Forelimb muscle (tissue), 1 donor: ENCODE results near the gene NES. TPM values are rescaled to one million over a fixed set of nuclear protein-coding genes. Genes with fewer than 3 reads are reported as not detected.

ENCODE experiments used
- DNase-seq: peaks from one replicate; pipeline ENCODE4 v3.0.0-alpha.2; 2013; ENCODE audit warnings: low read depth
- polyA plus RNA-seq: library from polyadenylated mRNA; unstranded; fragments of 120-200 nt; gene quantifications from one replicate; pipeline ENCODE4 v1.2.1, GENCODE V29; 2013; ENCODE audit not compliant: insufficient read length

NES gene, protein sequence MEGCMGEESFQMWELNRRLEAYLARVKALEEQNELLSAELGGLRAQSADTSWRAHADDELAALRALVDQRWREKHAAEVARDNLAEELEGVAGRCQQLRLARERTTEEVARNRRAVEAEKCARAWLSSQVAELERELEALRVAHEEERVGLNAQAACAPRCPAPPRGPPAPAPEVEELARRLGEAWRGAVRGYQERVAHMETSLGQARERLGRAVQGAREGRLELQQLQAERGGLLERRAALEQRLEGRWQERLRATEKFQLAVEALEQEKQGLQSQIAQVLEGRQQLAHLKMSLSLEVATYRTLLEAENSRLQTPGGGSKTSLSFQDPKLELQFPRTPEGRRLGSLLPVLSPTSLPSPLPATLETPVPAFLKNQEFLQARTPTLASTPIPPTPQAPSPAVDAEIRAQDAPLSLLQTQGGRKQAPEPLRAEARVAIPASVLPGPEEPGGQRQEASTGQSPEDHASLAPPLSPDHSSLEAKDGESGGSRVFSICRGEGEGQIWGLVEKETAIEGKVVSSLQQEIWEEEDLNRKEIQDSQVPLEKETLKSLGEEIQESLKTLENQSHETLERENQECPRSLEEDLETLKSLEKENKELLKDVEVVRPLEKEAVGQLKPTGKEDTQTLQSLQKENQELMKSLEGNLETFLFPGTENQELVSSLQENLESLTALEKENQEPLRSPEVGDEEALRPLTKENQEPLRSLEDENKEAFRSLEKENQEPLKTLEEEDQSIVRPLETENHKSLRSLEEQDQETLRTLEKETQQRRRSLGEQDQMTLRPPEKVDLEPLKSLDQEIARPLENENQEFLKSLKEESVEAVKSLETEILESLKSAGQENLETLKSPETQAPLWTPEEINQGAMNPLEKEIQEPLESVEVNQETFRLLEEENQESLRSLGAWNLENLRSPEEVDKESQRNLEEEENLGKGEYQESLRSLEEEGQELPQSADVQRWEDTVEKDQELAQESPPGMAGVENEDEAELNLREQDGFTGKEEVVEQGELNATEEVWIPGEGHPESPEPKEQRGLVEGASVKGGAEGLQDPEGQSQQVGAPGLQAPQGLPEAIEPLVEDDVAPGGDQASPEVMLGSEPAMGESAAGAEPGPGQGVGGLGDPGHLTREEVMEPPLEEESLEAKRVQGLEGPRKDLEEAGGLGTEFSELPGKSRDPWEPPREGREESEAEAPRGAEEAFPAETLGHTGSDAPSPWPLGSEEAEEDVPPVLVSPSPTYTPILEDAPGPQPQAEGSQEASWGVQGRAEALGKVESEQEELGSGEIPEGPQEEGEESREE (N-terminal part only)
- polyA plus RNA-seq = 945 TPM

DNA sequence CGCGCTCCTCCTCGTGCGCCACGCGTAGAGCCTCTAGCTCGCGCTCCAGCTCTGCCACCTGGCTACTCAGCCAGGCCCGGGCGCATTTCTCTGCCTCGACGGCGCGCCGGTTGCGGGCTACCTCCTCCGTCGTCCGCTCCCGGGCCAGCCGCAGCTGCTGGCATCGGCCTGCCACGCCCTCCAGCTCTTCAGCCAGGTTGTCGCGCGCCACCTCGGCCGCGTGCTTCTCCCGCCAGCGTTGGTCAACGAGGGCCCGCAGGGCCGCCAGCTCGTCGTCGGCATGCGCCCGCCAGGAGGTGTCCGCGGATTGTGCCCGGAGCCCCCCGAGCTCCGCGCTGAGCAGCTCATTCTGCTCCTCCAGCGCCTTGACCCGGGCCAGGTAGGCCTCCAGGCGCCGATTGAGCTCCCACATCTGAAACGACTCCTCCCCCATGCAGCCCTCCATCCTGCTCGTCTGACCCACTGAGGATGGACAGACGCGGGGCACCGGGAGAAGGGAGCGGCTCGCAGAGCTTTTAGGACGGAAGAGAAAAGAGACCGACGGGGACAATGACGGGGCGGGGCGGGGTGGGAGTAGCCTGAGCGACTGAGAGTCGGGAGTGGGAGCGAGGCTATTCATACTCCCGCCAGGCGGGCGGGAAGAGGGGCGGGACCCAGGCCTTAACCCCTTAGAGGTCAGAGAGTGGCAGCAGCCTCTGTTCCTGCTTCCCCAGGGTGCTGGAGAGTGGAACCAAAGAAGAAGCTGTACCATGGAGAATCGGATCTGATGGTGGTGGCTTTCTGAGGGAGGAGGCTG is at the start of gene NES:
NES (minus strand) TSS at position 588 of the 796 bp plus-strand sequence; CDS start at position 445, 143 bp downstream.
- DNase-seq = no peak

DNA sequence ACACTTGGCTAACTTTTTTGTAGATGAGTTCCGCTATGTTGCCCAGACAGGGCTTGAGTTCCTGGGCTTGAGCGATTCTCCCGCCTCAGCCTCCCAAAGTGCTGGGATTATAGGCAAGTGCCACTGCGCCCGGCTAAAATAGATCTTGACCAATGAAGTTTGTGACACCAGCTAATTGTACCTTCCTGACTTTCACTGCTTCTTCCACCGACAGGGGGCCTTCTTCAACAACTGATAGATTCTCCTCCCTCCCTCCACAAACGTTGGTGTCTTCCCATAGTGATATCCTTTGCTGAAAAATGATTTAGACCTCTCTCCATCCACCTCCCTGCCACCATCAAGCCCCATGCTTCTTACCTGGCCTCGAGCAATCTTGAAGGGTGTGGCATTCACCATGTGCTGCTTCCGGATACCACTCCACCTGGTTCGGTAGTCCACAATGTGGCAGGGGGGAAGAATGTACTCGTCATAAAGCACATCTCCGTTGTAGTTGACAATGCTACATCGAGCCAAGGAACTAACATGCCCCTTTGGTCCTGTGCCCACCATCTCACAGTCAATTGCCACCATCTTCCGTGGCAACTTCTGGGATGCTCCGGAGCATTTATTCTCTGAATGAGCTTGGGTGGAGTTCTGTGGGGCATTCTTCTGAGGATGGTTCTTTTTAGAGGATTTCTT is 49.5 kb upstream of the NES start:
- no peak for DNase-seq

DNA sequence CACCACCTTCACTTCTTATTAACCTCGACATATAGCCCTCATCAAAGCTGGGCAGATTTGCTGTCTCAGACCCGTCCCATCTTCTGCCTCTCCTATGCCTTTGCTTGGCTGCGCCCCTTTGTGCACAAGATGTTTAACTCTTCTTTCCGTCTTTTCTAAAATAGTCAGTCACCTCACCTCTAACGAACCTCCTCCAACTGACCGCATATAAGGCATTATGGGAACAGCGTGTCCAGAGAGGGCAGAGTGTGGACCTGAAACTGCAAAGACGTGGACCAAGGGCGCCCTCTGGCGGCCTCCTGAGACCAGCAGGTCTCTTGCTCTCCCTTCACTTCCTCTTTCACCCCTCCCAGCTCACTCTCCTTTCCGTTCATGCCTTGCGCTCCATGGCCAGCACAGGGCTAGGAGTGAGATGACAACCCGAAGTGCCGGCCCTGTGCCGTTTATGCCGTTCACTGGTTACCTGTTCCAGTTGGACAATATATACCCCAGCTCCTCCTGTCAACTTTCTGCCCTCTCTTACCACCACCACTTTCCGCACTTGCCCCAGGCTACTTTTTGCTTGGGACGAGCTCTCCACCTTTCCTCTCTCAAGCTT is 48.6 kb upstream of the NES start:
- peak; percentile 86 for DNase-seq

DNA sequence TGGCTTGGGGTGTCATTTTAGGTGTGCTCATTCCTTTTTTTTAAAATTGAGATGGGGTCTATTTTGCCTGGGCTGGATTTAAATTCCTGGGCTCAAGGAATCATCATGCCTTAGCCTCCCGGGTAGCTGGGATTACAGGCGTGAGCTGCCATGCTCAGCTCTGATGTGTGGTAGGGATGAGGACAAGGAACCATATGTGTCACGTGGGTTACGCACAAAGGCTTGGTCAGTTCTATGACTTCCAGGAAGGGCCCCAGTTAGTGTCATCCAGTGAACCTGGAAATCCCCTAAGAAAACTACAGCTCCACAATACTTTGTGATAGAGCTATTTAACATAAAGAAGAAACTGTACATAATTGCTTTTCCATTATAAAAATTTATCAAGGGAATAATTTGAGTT is 44.3 kb upstream of the NES start:
- DNase-seq = no peak

DNA sequence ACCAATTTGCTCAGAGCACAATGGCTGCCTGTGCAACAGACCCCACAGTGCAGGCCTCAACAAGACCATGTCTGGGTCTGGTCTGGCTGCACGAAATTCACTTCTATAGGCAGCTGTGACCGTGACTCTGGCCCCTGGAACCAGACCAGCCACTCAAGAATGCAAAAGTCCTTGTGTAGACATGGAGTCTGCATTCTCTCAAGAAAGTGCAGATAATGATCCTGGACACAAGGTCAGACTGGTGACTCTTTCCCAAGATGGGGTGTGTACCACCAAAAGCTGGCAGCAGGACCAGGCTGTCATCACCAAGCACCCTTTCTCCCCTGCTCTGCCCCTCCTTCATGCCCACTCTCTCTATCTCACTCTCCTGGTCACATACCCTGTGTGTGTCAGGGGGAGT is 43.9 kb upstream of the NES start:
- no peak for DNase-seq

DNA sequence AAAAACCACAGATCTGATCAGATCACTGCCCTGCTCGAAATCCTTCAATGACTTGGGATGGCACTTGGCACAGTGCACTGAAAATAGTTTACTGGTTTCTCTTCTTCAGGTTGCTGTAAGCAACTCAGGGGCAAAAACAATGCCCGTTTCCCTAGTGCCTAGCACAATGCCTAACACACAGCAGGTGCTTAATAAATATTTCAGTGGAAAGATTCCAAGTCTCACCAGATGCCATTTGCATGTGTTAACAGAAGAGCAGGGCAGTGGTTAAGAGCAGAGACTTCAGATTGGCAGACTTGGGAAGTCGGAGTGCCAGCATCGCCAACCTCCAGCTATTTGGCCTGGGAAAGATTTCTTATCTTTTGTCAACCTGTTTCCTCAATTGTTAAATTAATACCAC is 40.1 kb upstream of the NES start:
- DNase-seq = no peak

DNA sequence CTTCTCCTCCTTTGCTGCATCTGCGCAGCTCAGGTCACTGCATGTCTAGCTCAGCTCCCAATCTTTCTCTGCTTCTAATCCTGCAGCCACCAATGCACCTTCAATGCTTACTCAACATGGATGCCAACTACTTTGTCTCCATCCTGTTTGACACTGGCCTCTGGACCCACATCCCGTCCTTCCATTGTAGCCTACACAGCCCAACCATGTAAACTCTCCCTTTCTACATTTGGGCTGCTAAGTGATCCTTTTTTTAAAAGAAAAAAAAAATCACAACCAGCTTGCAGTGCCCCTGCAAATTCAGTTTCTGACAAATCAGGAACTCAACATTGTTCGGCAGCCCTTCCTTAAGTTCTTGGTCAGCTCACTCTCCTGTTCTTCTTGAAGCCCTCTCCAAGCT is 37.6 kb upstream of the NES start:
- DNase-seq = no peak

DNA sequence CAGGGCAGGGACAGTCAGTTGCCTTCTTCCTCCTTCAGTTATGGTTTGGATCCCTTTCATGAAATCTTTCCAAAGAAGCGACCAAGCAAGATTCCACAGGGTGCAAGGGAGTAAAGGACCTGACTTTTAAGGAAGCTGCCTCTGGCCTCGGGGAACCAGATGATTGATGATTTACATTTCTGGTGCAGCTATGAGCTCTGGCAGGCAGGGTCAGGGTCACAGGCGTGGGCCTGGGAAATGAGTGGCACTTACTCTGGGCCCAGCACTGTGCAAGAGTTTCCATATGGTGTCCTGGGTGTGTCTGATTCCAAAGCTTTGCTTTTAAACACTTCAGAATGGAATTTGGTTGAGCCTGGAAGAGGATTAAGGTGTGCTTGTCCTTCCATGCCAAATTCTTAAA is 35.4 kb upstream of the NES start:
- no peak for DNase-seq

DNA sequence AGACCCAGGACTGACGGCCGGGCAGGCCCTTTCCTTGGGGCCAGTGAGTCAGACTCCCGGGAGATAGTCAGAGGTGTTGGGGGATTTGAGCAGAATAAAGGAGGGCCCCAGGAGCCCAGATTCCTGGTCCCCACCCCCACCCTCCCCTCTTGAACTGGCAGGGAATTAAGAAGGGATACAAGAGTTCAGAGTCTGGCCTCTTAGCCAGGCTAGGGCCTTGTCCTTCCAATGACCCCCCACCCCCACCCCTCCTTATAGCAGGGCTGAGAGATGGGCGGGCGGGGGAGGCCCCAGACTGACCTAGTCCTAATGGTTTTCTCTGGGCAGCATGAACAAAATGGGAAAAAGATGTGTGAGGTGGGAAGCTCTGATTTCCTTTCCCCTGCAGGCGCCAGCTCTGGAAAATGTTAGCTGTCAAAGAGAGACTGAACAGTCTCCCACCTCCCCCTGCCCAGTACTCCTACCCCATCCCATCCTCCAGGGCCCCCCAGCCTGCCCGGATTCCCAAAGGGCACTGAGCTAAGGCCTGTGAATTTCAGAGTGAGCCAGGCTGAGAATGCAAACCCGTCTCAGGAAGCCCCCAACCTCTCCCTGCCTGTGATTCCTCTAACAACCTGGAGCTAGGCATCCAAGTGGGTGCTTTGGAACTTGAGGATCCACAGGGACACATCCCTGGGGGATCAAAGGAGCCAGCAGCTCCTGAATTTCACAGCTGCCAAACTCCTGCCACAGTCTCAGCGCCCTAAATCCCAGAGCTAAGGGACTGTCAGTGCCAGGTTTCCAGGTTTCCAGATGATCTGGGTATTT is 34.0 kb upstream of the NES start:
- DNase-seq = no peak

DNA sequence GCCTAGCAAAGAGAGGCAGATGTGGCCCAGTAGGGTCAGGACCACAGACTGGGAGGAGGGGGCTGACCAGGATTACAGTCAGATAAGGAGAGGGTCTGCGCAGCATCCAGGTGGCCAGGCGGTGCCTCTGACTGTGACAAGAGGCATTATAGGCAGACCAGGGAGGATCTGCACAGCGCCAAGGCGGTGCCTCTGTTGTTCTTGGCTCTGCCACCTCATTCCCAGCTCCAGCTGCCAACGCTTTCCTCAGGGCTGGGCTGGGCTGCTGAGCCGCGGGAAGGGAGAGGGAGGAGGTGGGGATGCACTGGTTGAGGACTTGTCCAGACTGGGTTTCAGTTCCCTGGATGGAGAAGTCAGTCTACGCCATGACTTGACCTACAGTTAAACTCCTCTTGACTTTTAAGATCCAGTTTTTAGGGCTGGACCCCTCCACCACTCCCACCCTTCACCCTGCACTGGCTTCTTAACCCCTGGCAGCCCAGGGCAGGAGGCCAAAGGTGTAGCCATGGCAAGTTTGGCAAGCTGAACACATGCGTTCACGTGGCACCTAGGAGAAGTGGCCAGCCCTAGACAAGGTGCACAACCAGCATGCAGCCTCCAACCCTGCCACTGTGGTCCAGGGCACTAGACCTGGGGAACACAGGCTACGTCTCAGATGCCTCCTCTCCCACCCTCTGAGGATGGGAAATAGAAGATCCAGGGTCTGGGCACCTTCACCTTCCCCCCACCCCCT is 32.7 kb upstream of the NES start:
- DNase-seq = no peak

DNA sequence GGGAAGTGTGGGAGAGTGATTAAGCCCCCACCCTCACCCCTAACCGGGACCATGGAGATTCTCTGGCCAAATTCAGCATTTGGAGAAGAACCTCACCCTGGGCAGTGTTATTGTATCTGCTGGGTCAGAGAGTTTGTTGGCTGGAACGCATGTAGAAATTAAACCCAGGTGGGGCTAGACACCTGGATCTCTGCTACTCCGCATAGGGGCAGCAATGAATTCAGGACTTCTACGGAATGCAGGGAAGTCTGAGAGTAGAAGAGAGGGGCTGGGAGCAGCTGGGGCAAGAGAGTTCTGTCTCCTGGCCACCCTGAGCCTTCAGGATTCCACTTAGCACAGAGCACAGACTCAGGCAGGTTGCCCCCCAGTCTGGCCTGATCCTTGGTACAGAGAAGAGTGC is 31.8 kb upstream of the NES start:
- DNase-seq = no peak

DNA sequence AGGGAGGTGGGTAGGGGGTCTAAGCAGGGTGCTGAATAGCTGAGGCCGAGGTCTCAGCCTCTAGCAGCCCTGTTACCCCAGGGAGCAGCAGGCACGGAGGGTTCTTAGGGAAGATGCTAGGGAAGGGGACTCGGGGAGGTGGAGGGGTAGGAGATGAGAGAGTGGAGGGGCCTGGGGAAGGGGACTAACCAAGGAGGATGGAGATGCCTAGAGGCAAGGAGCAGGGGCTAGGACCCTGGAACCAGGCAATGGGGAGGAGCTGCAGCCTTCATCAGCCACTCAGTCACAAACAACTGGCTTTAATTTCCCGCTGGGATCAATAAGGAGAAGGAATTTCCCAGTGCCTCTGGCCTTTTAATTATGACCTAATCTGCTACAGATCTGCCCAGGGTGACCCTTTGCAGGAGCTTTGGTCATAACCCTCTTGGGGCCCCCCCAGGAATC is 31.0 kb upstream of the NES start:
- no peak for DNase-seq

DNA sequence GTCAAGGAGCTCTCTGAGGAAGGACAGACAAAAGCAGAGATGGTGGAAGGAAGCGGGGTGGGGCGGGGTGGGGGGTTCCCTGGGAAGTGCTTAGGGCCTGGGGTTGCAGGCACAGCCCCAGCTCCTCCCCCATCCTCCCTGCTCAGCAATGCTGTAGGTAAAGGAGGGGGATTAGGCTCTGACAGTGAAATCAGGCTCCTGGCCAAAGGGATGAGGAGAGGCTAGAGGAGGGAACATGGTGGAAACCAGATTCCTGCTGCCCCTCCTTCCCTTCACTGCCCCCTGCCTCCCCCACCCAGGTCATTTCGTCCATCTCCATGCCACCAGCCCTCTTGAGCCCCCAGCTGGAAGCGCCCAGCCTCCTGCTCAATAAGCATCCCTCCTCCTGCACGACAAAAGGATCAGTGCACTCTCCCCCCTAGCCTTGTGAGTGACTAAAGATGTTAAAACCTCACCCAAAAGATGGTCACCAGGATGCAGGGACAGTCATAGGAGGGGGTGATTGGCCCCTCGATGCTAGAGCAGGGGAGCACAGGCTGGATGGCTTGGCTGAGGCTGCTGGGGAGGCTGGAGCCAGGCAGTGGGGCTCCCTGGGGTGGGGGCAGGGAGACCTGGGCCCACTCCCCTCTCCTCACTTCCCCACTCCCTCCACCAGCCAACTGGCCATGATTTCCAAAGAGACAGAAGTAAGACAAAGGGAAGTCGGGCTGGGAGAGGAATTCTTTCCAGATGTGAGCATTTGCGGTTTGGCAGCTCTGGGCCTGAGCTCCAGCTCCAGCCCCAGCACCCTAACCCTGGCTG is 30.4 kb upstream of the NES start:
- no peak for DNase-seq

DNA sequence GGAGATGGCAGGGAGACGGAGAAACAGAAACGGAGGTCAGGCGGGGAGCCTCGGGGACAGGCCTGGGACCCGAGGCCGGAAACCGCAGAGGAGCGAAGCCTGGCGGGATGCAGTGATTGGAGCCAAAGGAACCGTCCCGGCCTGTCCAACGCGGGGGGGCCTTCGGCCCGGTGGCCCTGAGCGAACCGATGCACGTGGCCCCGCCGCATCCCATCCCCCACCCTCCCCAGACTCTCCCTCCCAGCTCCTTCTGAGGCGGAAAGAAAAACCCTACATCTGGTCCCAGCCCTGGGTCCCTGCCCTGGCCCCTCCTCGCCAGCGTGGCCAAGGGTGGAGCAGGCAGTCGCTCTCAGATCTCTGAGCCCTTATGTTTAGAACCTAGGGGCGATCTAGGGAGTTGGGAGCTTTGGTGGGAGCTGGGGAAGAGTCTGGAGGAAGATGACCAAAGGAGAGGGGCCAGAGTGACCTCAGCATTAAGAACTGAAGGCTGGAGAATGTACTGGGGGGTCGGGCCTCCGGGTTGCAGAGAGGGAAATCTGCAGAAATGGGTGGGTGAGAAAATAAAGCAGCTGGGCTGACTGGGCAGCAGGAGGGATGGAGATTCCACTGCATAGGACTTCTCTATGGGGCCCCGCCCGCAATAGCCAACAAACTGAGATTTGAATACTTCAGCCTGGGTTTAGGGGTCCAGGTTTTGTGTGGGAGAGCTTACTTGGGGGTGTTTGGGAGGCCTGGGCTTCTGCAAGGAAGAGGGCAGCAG is 29.6 kb upstream of the NES start:
- no peak for DNase-seq

DNA sequence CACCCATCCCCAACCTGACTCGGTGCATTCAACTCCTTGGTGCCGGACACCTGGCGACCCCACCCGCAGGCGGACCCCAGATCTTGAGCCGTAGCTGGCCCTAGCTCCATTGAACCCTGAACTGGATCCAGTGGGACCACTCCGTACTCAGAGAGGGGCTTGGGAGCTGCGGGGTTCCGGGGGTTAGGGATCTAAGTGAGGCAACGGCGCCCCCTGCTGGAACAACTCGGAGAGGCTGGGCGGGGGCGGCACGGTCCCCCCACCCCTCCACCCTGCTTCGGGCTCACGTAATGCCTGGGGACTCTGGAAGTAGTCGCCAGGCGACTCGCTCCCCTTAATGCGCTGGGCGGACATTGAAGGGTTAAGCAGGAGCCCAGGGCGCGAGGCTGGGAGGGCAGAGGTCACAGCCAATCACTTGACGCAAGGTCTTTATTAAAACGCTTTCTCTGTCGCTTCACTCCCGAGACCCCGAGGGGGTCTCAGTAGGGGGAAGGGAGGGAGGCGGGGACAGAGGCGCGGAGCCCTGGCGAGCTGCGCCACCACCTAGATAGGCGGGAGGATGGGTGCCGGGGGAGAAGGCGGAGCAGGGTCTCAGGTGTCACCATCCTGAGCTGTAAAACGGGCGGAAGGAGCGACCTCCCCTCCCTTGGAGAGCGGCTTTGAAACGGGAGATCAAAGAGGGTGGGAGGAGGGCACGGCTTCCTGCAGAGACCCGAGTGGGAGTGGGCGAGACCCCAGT is 28.9 kb upstream of the NES start:
- no peak for DNase-seq

DNA sequence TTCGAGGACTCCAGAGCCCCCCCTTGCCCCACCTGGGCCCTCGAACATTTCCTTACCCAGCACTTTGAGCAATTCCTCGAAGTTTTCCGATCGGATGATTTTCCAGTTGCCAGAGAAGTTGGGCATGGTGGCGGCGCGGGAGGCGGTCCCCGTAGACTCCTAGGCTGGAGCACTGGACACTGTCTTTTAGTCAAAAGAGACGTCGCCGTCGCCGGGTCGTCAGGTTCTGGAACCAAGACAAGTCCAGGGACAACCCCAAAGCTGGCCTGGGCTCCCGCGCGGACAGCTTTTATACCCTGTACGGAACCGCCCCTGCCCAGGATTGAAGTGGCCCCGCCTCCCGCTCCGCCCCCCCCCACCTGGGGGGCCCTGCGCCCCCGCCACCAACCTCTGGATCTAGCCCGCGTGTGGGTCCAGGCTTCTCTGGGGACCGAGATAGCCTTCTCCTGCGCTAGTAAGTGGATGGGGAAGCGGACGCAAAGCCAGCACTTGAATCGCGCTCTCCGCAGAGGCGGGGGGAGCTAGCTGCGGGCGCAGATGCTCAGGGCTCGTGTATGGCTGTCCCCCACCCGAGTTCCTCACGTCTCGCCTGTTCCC is 28.2 kb upstream of the NES start, which contains the start of gene CRABP2:
CRABP2 (minus strand) TSS at position 263 of the 597 bp plus-strand sequence; CDS start at position 126, 137 bp downstream.
- DNase-seq = no peak
